Tibial nerve (tissue), 4 donors: ENCODE results near the gene COL4A2.

Experiments used
- CTCF ChIP-seq, 5 experiments: fragments of 200-600 bp in 3 of 5; fragments of 450-650 bp in 2 of 5; sonication (generic) in 3 of 5; IDR thresholded peaks; one replicate each; pipeline ENCODE4 v1.5.1; 2016 to 2019; ENCODE audit warnings: antibody characterized with exemption in 5 of 5, mild to moderate bottlenecking in 3 of 5, moderate library complexity in 2 of 5
- EP300 ChIP-seq, 2 donors: sonication (generic); formaldehyde crosslinking; IDR thresholded peaks; one replicate each; pipeline ENCODE4 v1.6.1; 2017; ENCODE audit warnings: antibody characterized with exemption in 2 of 2, mild to moderate bottlenecking in 1 of 2

GRCh38 chr13:110496281-110496680, 189.2 kb downstream of the COL4A2 start:
- TF ChIP-seq CTCF (IDR thresholded peaks at IDR 0.05) (no peak), EP300 (IDR thresholded peaks at IDR 0.05) (no peak)
